Activated T-helper 9 cell treated with anti-CD3 and anti-CD28 coated beads, Interleukin-2, amount 50 U/mL, for 16 hours (primary cell): Measurements from ENCODE around the gene LRP1B.

Experiments
- DNase-seq: peaks from one replicate; pipeline ENCODE4 v3.0.0-alpha.2; 2020; ENCODE audit warnings: low read depth

LRP1B gene

DNA sequence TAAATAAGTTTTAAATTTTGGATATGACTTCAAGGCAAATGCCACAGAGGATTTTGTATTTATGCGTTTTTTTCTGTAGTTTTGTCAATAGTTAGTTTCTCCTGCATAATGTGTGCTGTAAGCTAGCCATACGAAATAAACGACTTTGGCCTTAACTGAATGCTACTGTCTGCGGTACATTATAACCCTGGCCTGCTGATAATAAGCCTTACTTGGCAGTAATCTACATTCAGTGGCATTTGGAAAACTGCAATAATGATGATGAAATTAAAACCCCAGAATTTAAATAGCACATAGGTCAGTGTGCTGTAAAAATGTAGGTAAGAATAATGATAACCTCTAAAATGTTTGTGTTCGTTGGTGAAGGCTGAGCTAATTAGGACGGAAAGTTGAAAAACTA, 88.8 kb downstream of the LRP1B start:
- DNase-seq = no peak

- no peak for DNase-seq
These were observed 89.7 kb downstream of the LRP1B start for GRCh38 chr2:142041105-142041504.

DNA sequence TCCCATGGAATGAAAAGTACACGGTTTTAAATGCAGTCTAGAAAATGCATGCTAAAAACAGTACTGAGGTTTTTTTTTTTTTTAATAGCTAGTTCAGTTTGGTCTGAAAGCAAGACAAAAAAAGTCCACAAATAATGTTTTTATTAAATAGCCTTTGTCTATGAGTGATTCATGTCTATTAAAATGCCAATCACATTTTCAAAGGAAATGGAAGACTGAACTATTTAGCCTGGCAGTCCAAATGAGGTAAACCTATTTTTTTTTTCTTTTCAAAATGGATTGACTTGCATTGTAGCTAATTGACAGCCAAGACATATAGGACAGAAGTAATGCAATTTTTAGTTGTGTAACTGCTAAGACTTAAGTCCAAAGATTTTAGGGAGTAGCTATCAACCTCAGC, 90.3 kb downstream of the LRP1B start:
- no peak for DNase-seq

- no peak for DNase-seq
These were observed 92.0 kb downstream of the LRP1B start for GRCh38 chr2:142038826-142039225.

GRCh38 chr2:142037744-142038143, 93.1 kb downstream of the LRP1B start:
- no peak for DNase-seq

DNA sequence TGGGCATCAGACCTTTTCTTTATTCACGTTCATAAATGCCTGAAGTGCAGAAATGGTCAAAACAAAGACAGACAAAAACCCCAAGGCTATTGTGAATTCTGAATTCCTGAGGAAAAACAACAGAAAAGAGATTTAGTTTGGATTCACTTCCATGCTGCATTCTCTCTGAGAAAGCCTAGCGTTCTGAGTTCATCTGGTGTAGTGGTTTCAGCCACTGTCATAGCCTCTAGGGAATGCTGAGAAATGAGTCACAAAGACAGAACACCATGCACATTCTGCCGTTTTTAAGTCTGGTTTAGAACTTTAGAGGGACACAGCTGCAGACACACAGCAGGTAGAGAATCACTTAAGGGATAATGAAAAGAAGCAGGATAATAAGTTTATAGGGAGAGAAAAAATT, 93.8 kb downstream of the LRP1B start:
- DNase-seq = no peak

DNA sequence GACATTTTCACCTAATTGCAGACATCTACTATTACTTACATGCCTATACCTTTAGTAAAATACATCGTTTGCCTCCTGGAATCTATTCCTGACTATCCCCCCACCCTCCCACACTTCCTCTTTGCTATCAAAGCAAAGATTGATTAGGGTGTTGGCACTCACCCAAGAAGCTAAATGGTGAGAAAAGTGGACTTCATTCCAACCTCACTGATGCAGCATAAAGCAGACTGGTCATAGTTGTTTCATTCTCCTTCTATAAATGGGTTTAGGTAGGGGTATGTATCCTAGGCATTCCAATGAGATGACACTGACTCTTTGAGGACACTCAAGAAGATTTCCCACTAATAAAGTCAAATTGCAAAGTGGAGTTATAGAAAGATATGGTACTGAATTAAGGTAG, 97.4 kb downstream of the LRP1B start:
- no peak for DNase-seq

- no peak for DNase-seq
These were observed 99.2 kb downstream of the LRP1B start for GRCh38 chr2:142031656-142032055.

DNA sequence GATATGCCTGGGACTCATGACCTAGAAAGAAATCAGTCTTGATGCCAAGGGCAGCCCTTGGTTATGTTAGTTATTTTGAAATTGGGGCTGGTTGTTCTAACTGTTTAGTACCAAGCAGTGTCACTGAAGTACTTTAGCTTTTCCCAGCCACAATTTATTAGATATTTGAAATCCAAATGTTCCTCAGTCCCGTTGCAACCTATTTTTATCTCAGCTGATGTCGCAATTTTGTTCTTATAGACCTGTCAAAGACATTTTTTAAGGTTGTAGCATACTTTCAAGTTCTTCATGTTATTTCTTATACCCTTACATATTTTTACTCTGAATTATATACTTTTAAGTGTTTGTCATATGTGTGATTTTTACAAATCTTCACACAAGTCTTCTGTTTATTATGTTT, 100.1 kb downstream of the LRP1B start:
- no peak for DNase-seq

DNA sequence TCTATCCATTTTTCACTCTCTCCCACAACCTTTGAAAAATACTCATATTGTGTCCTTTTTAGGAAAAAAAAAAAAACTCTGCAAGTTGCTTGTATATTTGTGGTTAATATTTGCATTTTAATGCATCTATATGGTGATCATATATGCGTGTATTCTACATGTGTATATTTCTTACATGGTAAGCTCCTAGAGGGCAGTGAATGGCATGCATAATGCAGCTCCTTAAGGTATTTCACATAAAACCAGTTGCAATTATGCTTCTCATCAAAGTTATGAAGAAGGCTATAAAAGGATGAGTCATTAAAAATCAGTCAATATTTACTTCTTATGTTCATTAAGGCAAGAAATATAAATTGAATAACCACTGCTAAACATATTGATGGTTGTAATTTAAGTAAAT, 100.8 kb downstream of the LRP1B start:
- DNase-seq = no peak

DNA sequence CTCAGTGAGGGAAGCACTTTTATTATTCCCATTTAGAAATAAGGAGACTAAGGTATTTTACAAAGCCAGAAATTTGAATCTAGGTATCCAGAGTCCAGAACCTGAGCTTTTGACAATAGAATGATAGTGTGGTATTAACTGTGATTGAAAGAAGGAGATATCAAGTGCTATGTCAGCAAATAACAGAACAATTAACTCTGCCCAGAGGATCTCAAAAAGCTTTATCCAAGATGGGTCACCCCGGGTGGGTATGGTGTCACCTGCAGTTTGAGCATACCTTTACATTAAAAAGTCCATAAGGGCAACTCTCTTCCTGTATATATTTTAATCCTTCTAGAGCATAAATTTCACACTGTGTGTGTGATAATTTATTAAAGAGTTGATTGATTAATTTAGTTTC, 105.4 kb downstream of the LRP1B start:
- DNase-seq = no peak

GRCh38 chr2:142020368-142020767, 110.4 kb downstream of the LRP1B start:
- no peak for DNase-seq

- DNase-seq = no peak
These were observed 116.3 kb downstream of the LRP1B start for GRCh38 chr2:142014536-142014935.

- DNase-seq = no peak
These were observed 118.0 kb downstream of the LRP1B start for GRCh38 chr2:142012797-142013196.

- no peak for DNase-seq
These were observed 120.1 kb downstream of the LRP1B start for GRCh38 chr2:142010477-142011270.

- DNase-seq = no peak
These were observed 122.6 kb downstream of the LRP1B start for GRCh38 chr2:142008135-142008744.

DNA sequence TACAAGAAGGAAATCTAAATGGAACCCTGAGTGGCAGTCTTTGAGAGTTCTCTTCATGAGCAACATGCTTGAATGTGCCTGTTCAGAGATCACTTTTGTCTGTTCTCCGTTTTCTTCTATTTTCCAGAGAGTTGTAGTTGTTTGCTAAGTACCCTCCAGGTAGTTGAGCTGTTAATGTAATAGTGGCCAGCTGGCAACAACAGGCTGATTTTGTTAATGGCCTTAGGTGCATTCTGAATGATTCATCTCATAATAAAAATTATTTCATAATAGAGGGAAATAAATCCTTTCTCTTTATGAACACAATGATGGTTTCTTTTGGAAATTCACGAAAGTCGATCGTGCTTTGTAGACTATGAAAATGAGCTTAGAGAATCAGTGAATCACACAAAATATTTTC, 136.8 kb downstream of the LRP1B start:
- no peak for DNase-seq

DNA sequence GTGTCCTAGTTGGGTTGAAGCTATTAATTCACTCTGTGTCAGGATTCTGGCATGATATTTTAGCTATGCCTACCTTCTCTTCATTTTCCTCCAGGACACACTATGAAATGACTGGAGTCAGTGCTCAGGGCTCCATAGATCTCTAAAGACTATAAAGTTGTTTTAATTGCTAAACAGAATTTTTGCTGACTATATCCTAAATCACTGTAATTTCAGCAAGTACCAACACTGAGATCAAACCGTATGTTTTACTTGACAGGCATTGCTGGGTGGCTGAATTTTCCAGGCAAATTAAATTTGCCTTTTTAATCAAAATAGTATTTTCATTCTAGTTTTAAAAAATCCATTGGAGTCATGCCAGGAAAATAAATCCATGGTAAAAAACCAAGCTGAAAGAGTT, 138.1 kb downstream of the LRP1B start:
- no peak for DNase-seq

GRCh38 chr2:141968433-141968832, 162.4 kb downstream of the LRP1B start:
- DNase-seq = no peak

- DNase-seq = no peak
These were observed 162.8 kb downstream of the LRP1B start for GRCh38 chr2:141967980-141968379.

DNA sequence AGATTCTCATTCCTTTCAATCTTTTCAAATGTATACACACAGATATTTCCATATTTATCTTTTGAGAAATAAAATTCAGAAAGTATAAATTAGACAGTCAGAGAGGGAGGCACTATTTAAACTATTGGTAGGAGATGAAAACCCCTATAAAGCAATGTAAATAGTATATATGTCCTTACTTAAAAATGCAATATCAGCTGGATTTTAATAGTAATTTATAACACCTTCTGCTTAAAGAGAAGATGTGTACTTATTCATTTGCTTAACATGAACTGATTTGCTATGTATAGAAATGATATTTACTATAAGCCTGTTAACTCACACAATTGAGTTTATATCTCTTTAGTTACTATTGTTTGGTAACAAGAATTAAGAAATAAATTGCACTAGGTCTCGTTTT, 163.3 kb downstream of the LRP1B start:
- no peak for DNase-seq

- no peak for DNase-seq
These were observed 170.9 kb downstream of the LRP1B start for GRCh38 chr2:141959941-141960340.

- no peak for DNase-seq
These were observed 171.8 kb downstream of the LRP1B start for GRCh38 chr2:141959016-141959415.
